ENCODE results near the gene MNAT1. TPM values are rescaled to one million over a fixed set of nuclear protein-coding genes. Genes with fewer than 3 reads are reported as not detected.
A peak's percentile ranks its signal among the peaks of the same experiment; 100 is the strongest.

MNAT1 gene
- total and polyA plus RNA-seq, 9 of the 15 experiments (the other 6 are each of a cell fraction or from before 2014, with no cell fraction given): 37.8 to 83.3 (median 60.4) TPM

- TF ChIP-seq BCLAF1 (IDR thresholded peaks at IDR 0.05; ENCODE audit: borderline replicate concordance in 1 of 2, control insufficient read depth in 1 of 2, low read depth in 2 of 2, low read length in 1 of 2): peak in 1 of 2 experiments; percentile 83; a peak in 2 of 4 replicates
- peak; percentile 51; the same call in 1 of the 2 replicates for TF ChIP-seq EHMT2 (IDR thresholded peaks at IDR 0.05)
- no peak for TF ChIP-seq SMAD3 (CRISPR knock-in tag; conservative IDR thresholded peaks at IDR 0.05)
- peak; percentile 77; the same call in 1 of the 2 replicates for TF ChIP-seq CHAMP1 (IDR thresholded peaks at IDR 0.05)
- no peak for TF ChIP-seq PKNOX1 (IDR thresholded peaks at IDR 0.05)
- TF ChIP-seq NR2C2 (CRISPR knock-in tag; IDR thresholded peaks at IDR 0.05): 0 out of 2 replicates have a peak, but pooled peaks have one; percentile 19
- 0 out of 2 replicates have a peak, but pooled peaks have one; percentile 23 for TF ChIP-seq NR2C2 (tag; IDR thresholded peaks at IDR 0.05)
- peak; percentile 57 for TF ChIP-seq PRDM10 (IDR thresholded peaks at IDR 0.05; ENCODE audit: partially characterized antibody)
- TF ChIP-seq LCOR (CRISPR knock-in tag; IDR thresholded peaks at IDR 0.05): no peak
- TF ChIP-seq KLF1 (tag; IDR thresholded peaks at IDR 0.05): no peak
- TF ChIP-seq FOXM1 (IDR thresholded peaks at IDR 0.05; ENCODE audit: low read depth): no peak
- TF ChIP-seq FOXM1 (CRISPR knock-in tag; IDR thresholded peaks at IDR 0.05; ENCODE audit: low read depth): no peak
- TF ChIP-seq PRMT5 (CRISPR knock-in tag; IDR thresholded peaks at IDR 0.05): no peak
- no peak for TF ChIP-seq ZNF655 (CRISPR knock-in tag; IDR thresholded peaks at IDR 0.05)
- TF ChIP-seq ZNF586 (CRISPR knock-in tag; conservative IDR thresholded peaks at IDR 0.05): no peak
These were observed at the start of gene MNAT1 (continued) for GRCh38 chr14:60734465-60735242.

All from K562 (cell line).